Measurements from ENCODE around the gene RLN3.

DNA sequence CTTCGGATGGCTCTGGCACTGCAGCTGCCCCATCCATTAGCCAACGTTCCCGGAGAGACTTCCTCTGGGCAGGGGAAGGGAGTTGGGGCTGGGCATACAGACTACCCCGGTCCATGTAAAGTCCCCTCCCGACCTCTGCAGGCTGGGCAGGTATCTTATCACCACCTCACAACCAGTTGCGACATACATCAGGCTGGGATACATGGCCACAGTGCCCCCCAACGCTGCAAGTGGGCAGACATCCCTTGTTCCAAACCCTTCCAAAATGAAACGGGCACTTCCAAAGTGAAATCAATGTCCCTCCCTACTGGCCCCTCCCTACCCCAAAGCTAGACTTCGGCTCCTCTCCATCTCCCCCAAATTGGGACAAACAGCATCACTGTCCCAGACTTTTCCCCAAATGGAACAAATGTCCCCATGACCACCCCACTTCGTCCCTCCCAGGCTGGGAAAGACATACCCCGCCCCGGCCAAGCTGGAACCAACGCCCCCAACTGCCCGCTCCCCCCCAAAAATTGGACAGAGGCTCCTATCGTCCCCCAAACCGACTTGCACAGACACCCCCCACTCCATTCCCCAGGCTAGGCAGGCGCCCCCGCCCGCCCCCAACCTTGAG, 28.9 kb downstream of the RLN3 start:
- no peak for TF ChIP-seq YY1 (IDR thresholded peaks at IDR 0.05; ENCODE audit: low read depth)
- TF ChIP-seq, protein P1, sequence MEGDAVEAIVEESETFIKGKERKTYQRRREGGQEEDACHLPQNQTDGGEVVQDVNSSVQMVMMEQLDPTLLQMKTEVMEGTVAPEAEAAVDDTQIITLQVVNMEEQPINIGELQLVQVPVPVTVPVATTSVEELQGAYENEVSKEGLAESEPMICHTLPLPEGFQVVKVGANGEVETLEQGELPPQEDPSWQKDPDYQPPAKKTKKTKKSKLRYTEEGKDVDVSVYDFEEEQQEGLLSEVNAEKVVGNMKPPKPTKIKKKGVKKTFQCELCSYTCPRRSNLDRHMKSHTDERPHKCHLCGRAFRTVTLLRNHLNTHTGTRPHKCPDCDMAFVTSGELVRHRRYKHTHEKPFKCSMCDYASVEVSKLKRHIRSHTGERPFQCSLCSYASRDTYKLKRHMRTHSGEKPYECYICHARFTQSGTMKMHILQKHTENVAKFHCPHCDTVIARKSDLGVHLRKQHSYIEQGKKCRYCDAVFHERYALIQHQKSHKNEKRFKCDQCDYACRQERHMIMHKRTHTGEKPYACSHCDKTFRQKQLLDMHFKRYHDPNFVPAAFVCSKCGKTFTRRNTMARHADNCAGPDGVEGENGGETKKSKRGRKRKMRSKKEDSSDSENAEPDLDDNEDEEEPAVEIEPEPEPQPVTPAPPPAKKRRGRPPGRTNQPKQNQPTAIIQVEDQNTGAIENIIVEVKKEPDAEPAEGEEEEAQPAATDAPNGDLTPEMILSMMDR (IDR thresholded peaks at IDR 0.05): no peak
- no peak for TF ChIP-seq SIN3A (IDR thresholded peaks at IDR 0.05; ENCODE audit: borderline replicate concordance, low read depth, low read length)
- TF ChIP-seq EZH2phosphoT487 (IDR thresholded peaks at IDR 0.05; ENCODE audit: borderline replicate concordance, low read depth): no peak
- no peak for TF ChIP-seq FOXJ3 (CRISPR knock-in tag; IDR thresholded peaks at IDR 0.05)
- no peak for TF ChIP-seq EP300 (IDR thresholded peaks at IDR 0.05; ENCODE audit: borderline replicate concordance in 1 of 2, low read depth in 1 of 2, low read length in 1 of 2)
- TF ChIP-seq, protein P2, sequence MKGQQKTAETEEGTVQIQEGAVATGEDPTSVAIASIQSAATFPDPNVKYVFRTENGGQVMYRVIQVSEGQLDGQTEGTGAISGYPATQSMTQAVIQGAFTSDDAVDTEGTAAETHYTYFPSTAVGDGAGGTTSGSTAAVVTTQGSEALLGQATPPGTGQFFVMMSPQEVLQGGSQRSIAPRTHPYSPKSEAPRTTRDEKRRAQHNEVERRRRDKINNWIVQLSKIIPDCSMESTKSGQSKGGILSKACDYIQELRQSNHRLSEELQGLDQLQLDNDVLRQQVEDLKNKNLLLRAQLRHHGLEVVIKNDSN (IDR thresholded peaks at IDR 0.05; ENCODE audit: borderline replicate concordance, low read depth): no peak
- TF ChIP-seq, protein P3, sequence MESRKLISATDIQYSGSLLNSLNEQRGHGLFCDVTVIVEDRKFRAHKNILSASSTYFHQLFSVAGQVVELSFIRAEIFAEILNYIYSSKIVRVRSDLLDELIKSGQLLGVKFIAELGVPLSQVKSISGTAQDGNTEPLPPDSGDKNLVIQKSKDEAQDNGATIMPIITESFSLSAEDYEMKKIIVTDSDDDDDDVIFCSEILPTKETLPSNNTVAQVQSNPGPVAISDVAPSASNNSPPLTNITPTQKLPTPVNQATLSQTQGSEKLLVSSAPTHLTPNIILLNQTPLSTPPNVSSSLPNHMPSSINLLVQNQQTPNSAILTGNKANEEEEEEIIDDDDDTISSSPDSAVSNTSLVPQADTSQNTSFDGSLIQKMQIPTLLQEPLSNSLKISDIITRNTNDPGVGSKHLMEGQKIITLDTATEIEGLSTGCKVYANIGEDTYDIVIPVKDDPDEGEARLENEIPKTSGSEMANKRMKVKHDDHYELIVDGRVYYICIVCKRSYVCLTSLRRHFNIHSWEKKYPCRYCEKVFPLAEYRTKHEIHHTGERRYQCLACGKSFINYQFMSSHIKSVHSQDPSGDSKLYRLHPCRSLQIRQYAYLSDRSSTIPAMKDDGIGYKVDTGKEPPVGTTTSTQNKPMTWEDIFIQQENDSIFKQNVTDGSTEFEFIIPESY (IDR thresholded peaks at IDR 0.05; ENCODE audit: borderline replicate concordance, low read depth): no peak
